NCI-H82 treated with DMSO at 0.1 percent for 48 hours (cell line): Measurements from ENCODE around the gene ARHGEF6.

Experiments used
- DNase-seq: peaks from one replicate; lab custom pipeline; 2025; ENCODE audit not compliant: unreplicated experiment; lab: John Stamatoyannopoulos, UW

The ARHGEF6 gene

DNA sequence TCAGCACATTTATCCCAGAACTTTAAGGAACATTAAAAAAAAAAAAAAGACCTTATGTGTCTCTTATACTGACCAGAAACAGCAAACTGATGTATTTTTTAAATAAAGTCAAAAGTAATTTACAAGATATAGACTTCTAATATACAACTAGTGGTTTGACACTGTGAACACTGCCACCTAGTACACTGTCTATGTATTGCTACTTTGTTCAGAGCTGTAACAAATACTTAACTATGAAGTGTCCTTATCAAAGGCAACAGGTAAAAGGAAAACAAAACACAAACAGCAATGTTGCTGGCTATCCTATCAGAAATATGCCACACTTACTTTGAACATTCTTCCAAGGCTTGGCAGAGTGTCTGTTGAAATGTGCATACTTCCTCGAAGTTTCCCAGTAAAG, 72.4 kb downstream of the ARHGEF6 start:
- DNase-seq = peak; percentile 16

DNA sequence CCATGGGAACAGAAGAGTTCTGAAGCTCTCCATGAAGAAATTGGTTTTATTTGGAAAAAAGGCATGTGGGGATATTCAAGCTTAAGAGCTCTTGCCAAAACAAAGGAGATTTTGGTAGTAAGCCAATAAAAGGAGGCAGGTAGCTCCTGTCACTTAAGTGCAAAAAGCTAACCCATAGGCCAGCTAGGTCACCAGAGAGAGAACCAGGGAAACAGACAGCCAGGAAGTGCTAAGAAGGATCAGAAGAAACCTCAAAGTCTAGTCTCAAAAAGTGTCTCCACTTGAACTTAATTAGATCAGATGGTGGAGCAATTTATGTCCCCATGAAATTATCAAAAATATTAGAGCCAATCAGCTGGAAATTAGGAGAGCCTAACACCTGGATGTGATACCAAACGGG, 83.6 kb downstream of the ARHGEF6 start:
- DNase-seq = no peak

DNA sequence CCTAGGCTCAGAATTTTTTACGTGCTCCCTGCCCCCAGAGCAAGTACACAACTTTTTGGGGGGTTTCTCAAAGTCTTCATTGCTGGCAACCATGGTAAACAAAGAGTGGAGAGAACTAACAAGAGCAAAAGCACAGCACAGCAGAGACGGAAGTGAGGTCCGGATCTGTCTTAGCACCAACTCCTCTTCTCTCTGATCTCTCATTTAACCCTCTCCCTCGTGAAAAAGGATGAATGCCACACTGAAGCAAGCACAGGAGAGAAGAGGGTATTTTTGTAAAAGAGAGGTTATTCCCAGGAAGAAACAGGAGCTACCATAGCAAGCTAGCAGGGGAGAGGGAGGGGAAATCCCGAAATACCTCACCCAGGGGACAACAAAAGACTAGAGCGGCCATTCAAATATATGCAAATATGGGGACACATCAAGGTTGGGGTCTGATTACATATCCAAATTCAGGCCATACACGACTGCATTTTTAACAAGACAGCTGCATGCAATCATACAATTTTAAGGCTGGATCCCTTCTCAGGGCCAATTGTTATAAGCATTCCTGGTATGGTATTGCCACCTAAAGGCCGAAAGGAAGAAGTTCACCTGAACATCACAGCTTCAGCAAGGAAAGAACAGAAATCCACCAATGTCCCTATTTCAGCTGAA, 86.2 kb downstream of the ARHGEF6 start:
- DNase-seq = peak; percentile 33

DNA sequence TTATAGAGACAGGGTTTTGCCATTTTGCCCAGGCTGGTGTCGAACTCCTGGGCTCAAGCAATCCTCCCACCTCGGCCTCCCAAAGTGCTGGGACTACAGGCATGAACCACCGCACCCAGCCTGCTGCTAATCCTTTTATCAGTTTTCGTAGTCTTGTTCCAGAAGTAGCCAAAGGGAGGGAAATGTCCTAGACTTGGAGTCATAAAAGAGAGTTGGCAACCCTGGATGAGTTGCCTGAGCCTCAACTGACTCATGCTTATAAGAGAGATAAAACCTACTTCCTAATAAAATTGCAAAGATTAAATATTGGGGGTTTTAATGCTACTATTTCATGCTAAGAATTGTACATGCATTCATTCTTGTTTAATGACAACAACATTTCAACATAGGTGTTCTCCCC, 88.5 kb downstream of the ARHGEF6 start:
- DNase-seq = no peak

DNA sequence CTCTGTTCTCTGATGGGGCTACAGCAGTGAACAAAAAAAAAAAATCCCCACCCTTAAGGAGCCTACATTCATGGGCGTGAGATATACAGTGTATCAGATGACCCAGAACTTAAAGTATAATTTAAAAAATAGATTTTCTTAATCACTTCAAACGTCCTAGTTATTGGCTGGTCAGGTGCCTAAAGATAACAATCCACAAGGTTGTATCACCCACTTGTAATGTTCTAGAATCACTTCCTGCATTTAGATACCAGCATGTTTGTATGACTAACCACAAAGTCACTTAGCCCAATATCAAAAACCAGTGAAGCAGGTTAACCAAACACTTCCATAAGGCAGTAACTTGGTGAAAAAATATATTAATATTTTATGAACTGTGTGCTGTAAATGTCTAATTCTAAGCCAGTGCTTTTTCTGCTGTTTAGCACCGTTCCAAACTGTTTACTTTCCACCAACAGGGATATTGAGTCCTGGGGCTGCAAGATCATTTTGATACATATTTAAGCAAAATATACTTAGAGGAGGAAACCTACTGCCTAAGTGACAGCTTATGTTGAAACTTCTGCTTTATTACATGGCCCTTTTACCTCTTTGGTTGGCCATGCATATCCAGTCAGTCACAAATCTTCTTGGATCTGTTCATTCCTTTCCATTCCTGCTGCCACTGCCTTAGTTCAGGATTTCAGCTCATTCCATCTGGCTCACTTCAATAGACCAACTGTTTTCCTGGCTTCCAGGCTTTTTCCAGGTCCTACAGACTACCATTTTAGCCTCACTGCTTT, 89.5 kb downstream of the ARHGEF6 start:
- DNase-seq = no peak

DNA sequence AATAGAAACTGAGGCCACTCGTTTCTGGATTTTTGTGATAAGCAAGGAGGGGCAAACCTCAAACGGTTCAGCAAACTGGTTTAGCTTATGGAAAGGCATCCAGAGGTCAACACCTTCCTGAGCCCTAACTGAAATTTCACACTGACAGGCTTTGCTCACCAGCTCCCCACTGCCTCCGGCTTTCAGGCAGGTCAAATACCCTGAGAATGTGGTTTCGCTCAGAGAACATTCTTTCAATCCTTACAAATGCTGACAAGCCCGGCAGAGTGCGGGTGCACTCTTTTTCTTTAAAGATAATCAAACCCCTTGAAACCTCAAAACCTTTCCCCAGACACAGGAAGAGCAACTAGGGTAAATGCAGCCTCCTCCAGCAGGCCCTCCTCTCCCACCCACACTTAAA, 91.3 kb downstream of the ARHGEF6 start:
- no peak for DNase-seq

DNA sequence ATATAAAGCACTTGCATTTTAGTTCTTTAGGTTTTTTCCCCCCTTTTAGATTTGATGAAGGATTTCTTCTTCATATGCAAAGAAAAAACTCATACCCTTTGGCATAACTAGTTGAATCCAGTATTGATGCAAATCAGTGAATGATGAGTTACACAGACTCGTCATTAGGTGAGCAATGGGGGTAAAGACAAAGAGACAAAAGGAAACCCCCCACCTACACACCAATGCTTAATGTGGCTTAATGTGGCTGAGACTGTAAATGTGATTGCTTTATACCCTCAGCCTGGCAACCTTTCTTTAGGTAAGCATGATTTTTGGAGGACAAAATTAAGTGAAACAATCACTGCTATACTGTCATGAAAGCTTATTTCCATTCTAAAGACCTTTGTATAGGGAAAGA, 93.3 kb downstream of the ARHGEF6 start:
- DNase-seq = no peak

DNA sequence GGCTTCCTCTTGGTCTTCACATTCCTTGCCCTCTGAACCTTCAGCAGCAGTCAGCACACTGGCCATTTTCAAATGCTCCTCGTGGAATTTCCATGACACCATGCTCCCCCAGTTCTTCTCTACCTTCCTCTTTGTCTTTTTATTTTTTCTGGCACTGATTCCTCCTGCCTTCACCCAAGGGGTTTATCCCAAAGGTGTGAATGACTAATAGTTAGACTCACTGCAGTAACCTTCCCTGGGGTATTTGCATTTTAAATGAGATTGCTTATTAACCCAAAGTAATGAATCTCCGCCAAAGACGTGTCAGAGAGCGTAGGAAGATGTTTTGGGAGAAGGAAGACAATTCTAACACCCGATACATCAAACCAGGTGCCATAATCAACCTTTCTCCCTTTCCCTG, 96.6 kb downstream of the ARHGEF6 start:
- no peak for DNase-seq

DNA sequence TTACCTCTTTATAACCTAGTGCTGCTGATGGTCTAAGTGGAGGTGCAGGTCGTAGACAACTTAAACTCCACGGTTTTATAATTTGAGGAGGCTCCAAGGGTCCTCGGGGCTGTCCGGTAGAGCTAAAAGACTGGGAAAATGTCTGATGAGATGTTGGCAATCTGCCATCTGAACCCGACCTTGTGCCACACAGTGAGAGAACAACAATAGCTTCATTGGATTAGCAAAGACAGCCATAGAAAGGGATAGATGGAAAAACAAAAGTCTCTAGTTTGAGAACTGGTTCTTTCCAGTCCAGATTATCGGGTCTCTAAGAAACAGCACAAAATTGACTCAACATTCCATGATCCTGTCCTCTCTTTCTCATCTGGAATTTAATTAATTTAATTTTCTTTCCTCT, 101.2 kb downstream of the ARHGEF6 start:
- DNase-seq = peak; percentile 90

DNA sequence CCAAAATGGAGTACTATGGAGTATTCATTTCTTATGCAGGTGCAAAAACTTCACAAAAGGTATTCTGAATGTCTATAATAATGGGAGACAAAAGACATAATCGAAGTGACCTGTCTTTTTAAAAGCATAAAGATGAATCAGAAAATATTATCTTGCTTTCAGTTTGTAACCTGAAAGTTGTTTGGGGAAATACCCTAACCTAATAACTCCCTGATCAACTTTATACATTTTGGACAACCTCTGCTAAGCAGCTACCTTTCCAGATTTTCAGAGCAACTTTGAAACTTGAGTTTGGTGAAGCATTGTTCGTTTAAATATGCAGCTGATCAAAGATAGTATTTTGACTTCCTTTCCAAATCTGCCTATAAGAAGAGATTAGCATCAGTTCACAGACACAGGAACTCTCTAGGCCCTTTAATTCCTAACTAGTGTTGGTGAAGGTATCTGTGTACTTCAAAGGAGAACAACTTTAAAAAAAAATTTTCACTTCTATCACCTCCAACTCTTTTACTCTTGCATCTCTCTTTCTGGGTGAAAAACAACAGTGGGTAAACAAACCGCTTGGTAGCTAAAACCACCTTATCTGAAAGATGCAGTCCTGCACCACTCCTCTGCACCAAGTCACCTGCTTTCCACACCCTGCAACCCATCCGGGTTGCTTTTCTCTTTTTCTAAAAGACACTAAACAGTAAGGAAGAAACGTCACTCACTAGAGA, 106.3 kb downstream of the ARHGEF6 start:
- DNase-seq = no peak

DNA sequence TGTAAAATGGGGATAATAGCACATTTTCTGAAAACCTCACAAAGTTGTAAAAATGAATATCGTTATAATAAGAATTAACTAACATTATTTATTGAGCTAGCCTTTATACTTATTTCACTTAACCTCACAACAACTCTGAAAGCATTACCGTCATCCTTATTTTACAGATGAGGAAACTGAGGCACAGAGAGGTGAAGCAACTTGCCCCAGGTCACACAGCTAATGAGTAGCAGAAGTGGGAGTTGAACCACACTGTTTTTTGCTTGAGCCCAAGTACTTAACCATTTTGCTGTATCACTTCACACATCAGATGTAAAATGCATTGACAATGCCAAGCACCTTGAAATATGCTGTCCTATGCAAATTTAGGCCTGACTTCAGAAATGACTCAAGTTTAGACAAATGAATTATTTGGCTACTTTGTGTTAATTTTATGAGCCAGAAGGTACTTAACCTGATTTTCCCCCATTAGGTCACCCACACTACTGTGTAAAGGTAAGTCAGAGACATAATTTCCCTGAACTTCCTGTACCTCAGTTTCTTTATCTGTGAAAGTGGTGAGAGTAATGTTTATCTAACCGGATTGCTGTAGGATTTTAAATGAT, 109.6 kb downstream of the ARHGEF6 start:
- no peak for DNase-seq

DNA sequence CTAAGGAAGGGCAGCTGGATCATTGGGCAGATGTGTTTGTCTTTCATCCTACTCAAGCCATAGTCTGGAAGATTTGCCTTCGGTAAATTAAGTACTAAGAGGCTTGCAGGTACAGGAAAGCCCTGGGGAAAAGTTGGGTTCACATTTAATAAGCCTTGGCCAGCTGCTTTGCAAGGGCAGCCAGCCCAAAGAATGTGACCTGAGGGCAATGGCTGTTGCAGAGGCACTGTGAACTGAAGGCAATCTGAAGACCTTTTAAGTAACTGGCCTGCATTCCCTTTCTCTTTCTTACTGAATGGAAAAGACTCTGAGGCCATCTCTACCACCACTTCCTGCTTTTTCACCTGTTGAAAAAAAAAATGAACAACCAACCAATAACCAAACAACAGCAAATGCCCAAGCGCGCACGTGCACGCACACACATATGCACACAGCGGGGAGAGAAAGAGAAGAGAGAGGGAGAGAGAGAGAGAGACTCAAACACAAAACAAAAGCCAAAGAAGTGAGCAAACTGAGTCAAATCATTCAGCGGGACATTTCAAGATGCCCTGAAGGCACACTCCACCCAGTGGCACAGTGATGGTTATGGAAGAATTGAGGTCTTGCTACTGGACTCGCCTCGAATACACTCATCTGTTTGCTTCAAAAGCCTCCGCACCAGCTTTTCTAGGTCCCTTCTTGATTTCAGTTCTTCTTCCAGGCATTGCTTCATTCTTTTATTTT, 113.1 kb downstream of the ARHGEF6 start:
- no peak for DNase-seq

DNA sequence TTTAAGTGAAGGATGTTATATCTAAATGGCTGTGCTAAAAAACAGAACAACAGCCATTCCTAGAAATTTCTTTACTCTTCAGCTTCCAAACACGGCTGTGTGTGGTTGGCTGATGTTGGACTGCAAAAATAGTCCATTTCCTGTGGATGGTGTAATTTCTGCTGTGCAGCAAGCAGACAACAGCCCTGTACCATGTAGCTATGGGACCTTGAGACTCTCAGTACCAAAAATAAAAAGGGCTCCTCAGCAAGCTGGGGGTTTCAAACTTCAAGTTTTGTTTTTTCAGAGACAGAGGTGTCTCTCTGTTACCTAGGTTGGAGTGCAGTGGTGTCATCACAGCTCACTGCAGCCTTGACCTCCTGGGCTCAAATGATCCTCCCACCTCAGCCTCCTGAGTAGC, 114.6 kb downstream of the ARHGEF6 start:
- DNase-seq = no peak

DNA sequence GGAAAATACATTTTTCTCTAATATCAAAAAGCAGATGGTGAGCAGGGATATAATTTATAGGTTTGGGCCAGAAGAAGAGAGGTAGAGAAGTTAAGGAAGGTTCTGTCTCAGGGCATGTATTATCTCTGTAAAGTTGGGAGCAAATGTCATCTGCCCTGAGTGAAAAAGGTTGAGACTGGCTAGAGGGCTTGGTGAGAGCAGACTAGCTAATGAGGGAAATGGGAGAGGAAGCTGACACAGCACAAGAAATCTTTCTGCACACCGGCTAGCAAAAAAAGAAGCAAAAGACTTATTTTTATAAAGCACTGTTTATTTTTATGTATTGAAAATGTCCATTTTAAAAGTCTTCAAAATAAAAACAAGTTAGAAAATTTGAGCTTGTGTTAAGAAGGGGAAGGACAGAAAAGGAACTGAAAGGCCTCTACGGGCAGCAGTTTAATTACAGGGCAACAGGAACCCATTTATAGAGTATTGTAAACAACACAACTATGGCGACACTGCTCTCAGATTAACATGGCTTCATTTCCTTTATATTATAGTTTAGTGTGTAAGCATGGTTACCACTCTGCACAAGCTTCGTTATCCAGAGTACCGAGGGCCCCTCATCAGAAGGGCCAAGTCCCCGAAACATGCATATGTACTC, 115.4 kb downstream of the ARHGEF6 start:
- DNase-seq = no peak

DNA sequence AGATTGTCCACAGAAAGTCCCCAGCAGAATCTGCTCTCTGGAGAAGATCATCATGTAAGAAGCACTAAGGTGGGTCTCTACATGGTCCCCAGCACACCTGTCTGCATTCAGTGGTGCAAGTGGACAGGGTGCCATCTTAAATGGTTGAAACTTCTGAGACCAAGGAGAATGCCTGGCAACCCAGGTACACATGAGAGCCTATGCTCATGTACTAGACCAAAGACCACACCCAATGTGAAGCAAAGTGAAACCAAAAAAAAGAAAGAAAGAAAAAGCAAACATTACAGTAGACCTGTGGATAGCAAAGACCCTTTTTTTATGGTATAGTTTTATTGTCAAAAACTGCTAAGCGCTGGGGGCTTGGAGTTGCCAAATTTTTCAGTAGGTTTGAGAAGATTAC, 117.8 kb downstream of the ARHGEF6 start:
- no peak for DNase-seq

DNA sequence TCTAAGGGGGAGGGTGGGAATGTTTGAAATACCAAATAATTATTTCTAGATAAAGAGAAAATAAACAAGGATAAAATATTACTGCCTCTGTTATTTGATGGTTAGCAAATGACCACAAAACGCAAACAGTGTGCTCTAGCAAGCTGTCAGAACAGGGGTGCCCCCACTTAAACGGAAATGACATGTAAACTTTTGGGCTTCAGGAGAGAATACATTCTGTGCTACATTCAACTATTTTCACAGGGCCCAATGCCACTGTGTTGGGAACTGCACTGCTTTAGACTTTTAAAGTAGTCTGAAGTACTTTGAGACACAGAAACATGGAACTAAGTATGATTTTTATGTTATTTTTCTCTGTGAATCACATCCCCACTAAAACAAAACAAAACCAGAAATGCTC, 118.6 kb downstream of the ARHGEF6 start:
- DNase-seq = no peak

DNA sequence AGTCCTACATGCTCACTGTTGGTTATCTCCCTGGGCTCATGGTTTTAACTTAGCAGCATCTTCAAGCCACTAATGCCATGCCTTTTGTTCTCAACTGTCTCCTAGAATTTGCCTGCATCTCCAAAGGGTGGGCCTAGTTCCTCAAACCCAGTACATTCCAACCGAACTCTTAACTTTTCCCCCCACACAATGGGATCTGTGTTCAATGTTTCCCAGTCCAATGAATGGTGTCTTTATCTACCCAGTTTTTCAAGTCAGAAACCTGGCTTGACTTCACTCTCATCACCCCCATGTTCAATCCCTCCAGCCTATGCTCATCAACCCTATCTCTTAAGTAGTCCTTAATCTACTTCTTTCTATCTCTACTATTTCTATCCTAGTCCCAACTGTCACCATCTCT, 119.8 kb downstream of the ARHGEF6 start:
- DNase-seq = no peak

DNA sequence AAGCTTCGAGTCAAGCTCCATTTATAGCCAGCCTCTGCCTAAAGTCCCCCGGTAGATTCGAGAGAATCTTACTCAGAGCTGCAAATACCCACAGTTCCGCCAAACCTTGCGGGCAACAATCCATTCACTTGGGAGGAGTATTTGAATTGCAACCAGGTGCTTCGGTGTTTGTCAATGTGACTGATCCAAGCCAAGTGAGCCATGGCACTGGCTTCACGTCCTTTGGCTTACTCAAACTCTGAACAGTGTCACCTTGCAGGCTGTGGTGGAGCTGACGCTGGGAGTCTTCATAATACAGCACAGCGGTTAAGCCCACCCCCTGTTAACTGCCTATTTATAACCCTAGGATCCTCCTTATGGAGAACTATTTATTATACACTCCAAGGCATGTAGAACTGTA, 121.6 kb downstream of the ARHGEF6 start:
- DNase-seq = no peak

DNA sequence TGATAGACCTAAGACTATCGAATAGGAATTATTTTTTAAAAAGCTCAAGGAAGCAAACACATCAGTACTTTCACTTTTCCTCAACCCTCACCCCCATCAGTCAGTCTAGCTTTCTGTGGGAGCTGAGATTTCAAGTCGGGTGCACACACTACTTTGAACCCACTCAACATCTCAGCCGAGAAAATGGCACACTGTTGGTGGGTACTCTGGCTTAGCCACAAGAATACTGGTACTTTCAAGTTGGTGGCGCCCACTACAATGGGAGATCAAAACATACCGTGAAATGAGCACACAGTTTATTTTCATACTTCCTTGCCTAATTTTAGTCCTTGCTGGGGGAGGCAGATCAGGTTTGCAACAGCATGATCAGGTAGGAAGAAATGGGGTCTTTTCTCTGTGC, 122.6 kb downstream of the ARHGEF6 start:
- DNase-seq = no peak

DNA sequence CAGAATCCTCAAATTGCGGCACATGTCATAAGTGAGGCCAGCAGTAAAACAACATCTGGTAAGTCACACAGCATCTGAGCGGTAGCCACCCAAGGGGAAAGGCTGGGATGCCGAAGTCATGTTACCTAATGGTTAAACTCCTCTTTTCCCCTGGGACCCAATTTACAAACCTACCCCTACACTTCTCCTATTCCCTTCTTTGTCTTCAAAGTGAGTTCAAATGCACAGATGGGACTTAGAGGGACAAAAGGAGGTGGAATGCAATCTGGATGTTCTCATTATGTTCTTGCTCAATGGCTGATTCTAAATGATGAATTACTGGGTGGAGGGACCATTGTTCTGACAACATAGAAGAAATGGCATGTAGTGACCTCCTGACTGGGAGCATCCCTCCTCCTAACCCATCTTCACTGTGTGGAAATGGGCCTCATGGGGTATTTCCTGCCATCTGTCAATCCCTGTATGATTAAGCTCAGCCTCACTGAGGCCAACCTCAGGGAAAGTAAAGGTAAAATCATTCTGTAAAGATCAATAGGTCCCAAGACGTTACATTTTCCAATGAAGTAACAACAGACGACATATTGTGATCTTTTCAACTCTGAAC, 124.3 kb downstream of the ARHGEF6 start:
- DNase-seq = no peak
